HTERT RPE-1 (cell line): ENCODE results near the gene SYT6.

Experiments used
- in situ Hi-C: fragments of 300-500 bp; cut with MboI; formaldehyde crosslinking; loops from 4 replicates; pipeline ENCODE4 v1.14.3; 2020; ENCODE audit warnings: low sequenced_read_pairs

SYT6 gene

GRCh38 chr1:114122941-114123618 is 30.6 kb downstream of the SYT6 start:
- in situ Hi-C loops = no loop called here

DNA sequence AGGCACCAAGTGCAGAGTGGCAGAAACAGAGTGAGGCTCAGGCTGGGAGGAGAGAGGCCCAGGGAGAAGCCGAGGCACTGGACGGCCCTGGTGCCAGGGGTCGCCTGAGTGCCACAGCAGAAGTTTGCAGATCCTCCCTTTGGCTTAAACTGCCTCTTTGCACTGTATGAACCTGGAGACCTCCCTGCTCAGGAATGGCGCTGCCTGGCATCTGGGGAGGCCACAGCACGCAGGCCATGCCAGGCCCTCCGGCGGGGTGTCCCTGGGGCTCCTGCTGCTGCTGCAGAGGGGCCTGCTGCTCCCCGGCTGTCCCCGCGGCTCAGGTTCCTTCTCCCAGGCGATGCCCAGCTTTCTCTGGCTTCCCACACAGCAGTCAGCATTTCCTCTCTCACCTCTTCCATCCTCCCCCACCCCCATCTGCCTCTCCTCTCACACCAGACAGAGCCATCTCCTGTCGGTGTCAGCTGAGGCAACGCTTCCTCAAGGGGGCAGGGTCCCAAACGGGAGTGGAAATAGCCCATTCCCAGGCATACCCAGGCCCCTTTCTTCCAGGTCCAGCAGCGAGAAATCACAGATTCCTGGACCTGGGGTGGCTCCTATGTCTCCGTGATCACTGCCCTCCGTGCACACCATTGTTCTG is 35.2 kb downstream of the SYT6 start:
- in situ Hi-C loops = no loop called here

DNA sequence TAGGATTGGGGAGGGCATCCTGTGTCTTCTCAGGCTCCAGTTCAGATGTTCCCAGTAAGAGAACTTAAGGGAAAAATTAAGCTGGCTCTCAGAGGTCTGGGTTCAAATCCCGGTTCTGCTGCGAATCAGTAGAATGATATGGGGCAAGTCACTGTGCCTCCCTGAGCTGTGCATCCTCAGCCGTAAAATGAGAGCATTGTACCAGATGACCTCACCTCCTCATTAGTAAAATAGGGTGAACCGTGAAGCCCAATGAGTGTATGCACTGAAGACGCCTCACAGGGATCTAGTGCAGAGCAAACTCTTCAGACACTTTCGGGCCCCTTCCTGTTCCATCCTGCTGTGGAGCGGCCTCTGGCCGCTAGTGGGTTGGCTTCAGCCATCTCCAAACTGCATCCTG is 36.0 kb downstream of the SYT6 start:
- in situ Hi-C loops = no loop called here

DNA sequence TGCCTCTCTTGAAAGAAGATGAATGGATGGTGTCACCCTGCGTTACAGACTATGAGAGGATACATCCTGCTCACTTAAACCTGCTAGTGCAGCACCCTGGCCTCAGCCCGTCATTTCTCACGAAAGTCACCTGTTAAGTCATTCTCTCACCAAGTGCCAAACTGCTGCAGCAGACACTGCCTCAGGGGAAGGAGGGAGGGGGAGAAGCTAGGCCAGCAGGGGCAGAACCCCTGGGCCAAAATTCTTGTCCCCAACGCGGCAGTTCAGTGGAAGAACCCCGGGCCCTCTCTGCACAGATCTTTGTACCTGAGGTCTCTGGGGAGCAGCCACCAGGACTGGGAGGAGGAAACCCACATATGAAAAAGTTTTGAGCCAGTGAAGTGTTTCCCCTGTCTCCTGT is 37.6 kb downstream of the SYT6 start:
- in situ Hi-C loops = no loop called here

- in situ Hi-C loops = no loop called here
Observed at GRCh38 chr1:114114185-114115094, 39.2 kb downstream of the SYT6 start.

DNA sequence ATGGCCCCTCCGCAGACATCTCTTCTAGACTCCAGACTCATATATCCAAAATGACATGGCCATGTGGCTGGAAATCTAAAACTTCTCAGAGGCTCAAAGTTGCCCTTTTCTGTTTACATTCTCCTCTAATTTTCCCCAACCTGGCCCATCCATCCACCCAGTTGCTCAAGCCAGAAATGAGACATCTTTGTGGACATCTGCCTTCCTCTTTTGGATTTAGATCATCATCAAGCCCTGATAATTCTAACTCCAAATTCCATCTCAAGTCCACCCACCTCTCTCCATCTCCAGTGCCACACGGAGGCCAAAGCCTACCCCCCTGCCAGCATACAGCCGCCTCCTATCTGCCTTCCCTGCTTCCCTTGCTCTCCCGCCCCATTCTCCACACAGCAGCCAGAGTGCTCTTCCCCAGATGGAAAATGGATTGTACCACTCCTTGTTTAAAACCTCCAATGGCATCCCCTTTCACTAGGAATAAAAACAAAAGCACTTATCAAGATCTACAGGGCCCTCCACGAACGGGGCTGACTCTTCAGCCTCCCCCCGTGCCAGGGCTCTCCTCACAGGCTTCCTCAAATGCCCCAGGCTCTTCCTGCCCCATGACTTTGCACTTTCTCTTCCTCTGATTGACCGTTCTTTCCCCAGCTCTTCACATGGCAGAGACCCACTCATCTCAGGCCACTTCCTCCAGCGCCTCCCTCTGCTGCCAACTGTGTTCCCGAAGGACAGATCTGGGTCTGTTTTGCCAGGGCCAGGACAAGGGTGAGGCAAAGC is 40.1 kb downstream of the SYT6 start:
- in situ Hi-C loops = no loop called here

GRCh38 chr1:114112775-114113174 is 40.9 kb downstream of the SYT6 start:
- in situ Hi-C loops = no loop called here

DNA sequence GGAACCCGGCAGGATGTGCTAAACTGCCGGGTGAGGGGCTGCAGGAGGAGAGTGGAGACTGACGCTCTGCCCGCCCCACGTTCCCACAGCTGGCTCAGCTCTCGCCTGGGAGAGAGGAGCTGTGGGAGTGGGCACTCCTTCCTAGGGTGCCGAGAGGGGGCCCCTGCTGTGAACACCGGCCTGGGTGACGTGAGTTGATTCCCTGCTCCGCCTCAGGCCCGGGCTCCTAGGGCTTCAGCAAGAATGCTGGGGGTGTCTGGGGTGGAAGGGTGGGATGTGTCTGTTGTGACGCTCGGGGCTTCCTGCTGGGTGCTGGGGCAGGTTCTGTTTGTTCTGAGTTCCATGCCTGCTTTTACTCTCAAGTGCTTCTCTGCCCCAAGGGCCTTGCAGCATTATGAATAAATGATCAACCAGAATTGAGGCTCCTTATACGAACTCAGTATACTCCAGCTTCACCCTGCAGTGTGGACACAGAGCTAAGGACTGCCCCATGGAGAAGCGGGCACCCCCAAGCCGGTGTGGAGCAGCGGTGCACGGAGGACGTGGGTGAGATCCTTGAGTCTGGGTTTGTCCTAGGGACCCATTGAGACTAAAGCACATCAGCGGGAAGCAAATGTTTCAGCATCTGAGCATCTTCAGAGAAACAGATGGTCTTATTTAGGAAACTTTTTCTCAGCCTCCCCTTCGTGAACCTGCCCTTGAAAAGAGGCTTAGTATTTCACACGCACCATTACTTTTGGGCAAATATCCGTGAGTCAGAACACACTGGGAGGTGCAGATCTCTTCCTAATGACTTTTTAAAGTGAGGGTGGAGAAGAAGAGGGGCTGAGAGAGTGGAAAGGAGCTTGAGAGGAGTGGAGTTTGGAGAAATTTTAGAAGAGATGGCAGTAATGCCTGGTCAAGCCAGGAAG is 41.7 kb downstream of the SYT6 start:
- in situ Hi-C loops = no loop called here

- in situ Hi-C loops = no loop called here
Observed at GRCh38 chr1:114109981-114110380, 43.7 kb downstream of the SYT6 start.

DNA sequence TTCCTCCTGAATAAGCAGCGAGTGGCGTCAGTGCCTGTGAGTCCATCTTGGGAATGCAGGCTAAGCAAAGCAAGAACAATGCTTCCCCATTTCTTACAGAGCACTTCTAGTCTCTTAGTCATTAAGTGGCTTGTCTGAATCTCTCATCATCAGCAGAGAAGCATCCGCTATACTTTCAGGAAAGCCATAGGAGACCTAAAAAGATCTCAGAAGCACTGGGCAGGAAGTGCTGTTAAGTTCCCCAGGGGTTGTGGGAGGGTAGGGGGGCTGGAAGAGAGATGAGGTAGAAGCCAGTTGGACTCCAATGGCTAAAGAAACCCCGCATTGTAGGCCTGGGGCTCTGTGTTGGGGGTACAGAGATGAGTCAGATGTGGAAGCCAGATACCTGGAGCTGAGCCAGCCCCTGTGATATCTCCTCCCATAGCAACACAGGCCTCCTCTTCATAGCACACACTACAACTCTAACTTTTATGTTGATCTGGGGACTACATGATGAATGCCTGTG is 44.9 kb downstream of the SYT6 start:
- in situ Hi-C loops = no loop called here

GRCh38 chr1:114107474-114108435 is 45.9 kb downstream of the SYT6 start:
- in situ Hi-C loops = no loop called here

GRCh38 chr1:114105421-114105979 is 48.2 kb downstream of the SYT6 start:
- in situ Hi-C loops = no loop called here

DNA sequence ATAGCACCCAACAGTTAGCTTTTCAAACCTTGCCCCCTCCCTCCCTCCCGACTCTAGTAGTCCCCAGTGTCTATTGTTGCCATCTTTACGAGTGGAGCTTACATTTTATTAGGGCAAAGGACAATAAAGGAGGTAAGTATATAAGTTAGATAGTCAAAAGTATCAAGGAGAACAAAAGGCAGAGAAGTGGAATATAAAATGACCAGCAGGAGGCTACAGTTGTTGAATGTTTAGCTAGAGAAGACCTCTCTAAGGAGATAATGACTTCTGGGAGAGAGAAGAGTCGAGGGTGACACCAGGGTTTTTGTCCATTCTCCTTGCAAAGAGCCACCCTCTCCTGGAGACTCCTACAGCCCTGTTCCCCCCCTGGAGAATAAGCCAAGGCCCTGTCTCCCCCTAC is 48.7 kb downstream of the SYT6 start:
- in situ Hi-C loops = no loop called here

- in situ Hi-C loops = no loop called here
Observed at GRCh38 chr1:114103992-114104391, 49.7 kb downstream of the SYT6 start.

DNA sequence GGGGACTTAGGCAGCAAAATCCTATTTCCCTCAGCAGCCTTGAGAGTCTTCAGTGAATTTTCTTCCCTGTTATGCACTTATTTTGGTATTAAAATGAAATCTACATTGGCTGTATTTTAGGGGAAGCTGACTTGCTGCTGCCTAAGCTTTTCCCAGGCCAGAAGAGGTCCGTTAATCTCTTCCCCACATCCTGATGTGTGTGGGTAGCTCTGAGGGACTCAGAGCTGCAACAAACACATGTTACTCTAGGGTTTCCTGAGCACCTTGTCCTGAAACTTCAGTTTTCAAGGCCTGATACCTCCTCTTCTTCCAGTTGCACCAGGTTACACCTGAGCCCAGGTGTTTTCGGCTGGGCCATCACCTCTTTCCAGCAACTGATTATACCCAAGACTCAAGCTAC is 51.5 kb downstream of the SYT6 start:
- in situ Hi-C loops = no loop called here

DNA sequence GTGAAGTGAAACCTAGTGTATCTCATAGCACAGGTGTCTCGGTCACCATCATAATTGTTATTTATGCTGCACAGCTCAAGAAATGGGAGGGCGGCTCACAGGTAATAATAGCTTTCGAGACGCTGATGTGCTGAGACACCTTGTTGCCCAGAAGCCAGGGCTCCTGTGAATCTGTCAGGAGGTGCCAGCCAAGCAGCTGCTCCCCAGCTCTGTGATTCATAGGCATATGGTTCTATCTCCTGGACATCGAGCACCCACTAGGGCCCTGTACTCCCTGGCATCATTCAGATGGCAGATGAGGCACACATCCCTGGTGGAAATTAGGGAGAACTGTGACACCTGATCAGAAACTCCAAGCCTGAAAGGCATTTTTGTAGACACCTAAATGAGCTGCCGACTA is 53.5 kb downstream of the SYT6 start:
- in situ Hi-C loops = no loop called here

GRCh38 chr1:114099268-114099667 is 54.4 kb downstream of the SYT6 start:
- in situ Hi-C loops = no loop called here

GRCh38 chr1:114097109-114097508 is 56.6 kb downstream of the SYT6 start:
- in situ Hi-C loops = no loop called here
